GM10248 (cell line): ENCODE data around the gene WDR87.

Experiments
- CTCF ChIA-PET: fragments of 300-600 bp; sonication (Branson Sonifier 250); formaldehyde crosslinking; extraction: SDS; loops from one replicate; lab custom pipeline; 2021; ENCODE audit warnings: antibody characterized with exemption; lab: Yijun Ruan, JAX
- POLR2A ChIA-PET: fragments of 350-650 bp; sonication (Branson Sonifier 250); formaldehyde crosslinking; extraction: SDS; loops from one replicate; lab custom pipeline; 2020; ENCODE audit warnings: antibody characterized with exemption; lab: Yijun Ruan, JAX
- DNase-seq: peaks from one replicate; pipeline ENCODE4 v3.0.0; 2012; ENCODE audit errors: extremely low spot score
- TF ChIP-seq, protein P1 (sequence below): IDR thresholded peaks from 2 replicates; pipeline ENCODE4 v1.5.1; 2012; ENCODE audit warnings: mild to moderate bottlenecking, low read depth; ENCODE audit errors: extremely low read depth, missing control alignments, control extremely low read depth

The WDR87 gene

DNA sequence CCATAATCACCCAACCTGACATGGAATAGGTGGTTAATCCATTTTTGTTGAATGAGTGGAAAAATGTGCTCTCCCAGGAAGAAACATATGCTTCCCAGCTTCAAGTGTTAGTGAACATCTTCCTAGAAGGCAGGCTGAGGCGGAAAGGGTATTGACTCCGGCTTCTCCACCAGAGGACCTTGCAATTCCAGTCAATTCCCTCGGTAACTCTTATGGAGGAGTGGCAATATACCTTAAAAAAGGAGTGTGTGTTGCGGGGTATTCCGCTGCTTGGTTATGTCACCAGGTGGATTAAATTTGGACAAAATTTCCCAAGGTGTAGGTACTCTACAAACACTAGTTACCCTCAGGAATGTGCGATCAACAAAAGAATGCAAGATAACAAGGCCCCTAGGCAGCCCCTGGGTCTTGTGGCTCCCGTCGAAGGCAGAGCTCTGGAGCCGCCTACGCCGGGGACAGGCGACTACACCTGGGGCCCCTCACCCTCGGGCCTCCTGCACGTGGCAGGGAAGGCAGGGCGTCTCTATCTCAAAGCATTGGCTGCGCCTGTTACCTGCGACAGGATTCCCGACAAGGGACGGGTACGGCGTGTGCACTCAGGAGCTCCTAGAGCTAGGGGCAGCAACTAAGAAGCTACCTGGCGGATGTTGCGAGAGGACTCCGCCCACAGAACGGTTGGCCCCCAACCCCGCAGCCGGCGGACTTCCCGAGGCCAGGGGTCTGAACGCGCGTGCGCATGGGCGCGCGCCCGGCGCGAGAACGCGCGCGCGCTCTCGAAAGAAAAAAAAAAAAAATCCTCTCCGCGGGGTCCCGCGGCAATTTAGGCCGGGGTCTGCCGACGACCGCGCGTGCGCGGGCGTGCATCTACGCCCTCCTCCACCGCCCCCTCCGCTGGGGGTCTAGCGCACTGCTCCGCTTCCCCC is at the start of gene WDR87:
WDR87 (minus strand) TSS at position 649 of the 923 bp plus-strand sequence. CDS start 8,355 bp downstream, outside the sequence.
- TF ChIP-seq, protein P1, sequence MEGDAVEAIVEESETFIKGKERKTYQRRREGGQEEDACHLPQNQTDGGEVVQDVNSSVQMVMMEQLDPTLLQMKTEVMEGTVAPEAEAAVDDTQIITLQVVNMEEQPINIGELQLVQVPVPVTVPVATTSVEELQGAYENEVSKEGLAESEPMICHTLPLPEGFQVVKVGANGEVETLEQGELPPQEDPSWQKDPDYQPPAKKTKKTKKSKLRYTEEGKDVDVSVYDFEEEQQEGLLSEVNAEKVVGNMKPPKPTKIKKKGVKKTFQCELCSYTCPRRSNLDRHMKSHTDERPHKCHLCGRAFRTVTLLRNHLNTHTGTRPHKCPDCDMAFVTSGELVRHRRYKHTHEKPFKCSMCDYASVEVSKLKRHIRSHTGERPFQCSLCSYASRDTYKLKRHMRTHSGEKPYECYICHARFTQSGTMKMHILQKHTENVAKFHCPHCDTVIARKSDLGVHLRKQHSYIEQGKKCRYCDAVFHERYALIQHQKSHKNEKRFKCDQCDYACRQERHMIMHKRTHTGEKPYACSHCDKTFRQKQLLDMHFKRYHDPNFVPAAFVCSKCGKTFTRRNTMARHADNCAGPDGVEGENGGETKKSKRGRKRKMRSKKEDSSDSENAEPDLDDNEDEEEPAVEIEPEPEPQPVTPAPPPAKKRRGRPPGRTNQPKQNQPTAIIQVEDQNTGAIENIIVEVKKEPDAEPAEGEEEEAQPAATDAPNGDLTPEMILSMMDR: no peak
- ChIA-PET CTCF (interaction anchor here (0.9 to 2.5 kb wide), 15 partner anchors 8 to 496 kb away, joined by 3 to 14 read pairs (median 4); partner anchors contain the start of genes CATSPERG and FAM98C), POLR2A (interaction anchor here (0.5 to 1.5 kb wide), 3 partner anchors 22 to 484 kb away, joined by 3 to 10 read pairs (median 3); no protein-coding TSS in a partner anchor)
- DNase-seq: peak; percentile 63

DNA sequence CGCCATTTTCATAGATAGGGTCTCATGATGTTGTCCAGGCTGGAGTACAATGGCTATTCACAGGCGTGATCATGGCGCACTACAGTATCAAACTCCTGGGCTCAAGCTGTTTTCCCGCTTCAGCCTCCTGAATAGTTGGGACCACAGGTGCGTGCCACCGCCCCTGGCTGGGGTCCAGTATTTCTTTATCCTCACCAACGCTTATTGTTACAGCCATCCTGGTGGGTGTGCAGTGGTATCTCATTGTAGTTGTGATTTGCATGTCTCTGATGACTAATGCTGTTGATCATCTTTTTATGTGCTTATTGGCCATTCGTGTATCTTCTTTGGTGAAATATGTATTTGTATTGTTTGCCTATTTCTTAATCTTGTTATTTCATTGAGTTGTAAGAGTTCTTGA is 49.6 kb upstream of the WDR87 start:
- no peak for DNase-seq
- ChIA-PET CTCF (interaction anchor here (2.2 kb wide), 1 partner anchor 24 kb away, joined by 10 read pairs; no protein-coding TSS in a partner anchor), POLR2A (no interaction called here)
- TF ChIP-seq, protein P1: no peak

DNA sequence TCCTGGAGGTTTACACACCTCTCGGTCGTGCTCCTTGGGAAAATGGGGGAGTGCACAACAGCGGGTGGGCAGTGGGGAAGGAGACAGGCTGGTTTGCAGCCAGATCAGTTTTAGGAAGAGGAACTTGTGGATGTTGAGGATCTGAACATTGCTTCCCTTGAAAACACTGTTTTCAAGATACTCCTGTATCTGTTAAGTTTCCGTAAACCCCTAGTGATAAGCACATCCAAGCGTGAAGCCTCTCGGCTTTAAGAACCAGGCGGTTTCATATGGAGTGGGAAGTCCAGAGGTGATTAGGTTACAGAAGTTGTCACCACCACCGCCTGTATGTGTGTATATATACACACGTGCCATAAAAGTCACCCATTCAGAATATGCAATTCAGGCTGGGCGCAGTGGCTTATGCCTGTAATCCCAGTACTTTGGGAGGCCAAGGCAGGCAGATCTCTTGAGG is 48.1 kb upstream of the WDR87 start:
- TF ChIP-seq, protein P1: no peak
- ChIA-PET CTCF (interaction anchor here (1.0 to 3.1 kb wide), 3 partner anchors 14 to 52 kb away, joined by 3 to 10 read pairs (median 4); no protein-coding TSS in a partner anchor), POLR2A (no interaction called here)
- DNase-seq: no peak

DNA sequence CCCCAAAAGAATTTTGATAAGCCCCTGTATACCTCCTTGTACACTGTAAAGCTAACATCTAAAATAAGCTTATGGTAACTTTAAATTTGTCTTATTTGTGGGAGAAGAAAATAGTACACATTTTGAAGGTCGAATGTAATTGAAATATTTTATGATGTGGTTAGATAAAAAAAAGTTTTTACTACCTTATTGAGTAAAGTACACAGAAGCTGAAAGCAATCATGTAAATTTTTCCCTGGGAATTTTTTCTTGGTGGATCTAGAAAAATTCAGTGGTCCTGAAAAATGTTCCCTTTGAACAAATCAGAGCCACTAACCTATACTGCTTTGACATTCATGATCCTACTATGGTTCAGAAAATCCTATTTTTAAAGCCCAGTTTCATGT is 47.5 kb upstream of the WDR87 start:
- DNase-seq: no peak
- TF ChIP-seq, protein P1: no peak
- ChIA-PET CTCF (interaction anchor here (0.8 to 3.1 kb wide), 4 partner anchors 14 to 52 kb away, joined by 3 to 10 read pairs (median 4); no protein-coding TSS in a partner anchor), POLR2A (no interaction called here)

DNA sequence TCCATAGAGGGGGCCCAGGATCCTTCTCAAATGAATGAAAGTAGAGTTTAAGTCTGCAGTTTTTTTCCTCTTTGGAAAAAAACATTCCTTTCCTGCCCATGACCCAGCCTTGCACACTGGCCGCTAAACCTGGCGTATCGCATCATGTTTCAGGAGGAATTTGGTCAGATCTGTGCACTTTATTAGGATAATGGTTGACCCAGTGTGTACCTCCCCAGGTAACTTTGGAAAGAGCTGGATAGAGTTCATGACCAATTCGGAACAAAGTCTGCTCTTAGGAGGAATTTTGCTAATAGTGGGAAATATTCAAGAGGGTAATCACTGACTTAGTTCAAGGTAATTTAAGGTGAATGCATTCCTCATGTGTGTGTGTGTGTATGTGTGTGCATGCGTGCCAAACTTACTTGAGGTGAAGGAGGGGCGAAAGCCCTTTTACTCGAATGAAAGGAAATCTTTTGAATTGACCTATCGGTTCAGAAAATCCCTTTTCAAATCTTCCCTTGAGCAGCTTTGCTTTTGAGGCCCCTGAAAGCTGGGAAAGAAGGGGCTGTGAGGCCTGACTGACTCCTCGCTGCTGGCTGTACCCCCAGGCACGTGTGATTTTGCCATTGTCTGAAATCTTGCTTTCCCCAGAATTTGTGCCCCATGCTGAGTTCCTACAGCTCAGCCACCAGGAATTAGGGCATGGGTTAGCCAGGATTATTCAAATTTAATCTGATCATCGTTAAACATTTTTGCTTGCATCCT is 47.0 kb upstream of the WDR87 start:
- no peak for DNase-seq
- ChIA-PET POLR2A (no interaction called here), CTCF (interaction anchor here (0.8 to 3.1 kb wide), 7 partner anchors 13 to 51 kb away, joined by 3 to 10 read pairs (median 4); partner anchors contain the start of gene WDR87)
- TF ChIP-seq, protein P1: no peak
